IMR-90 (cell line): ENCODE measurements around the gene CTDSPL. TPM values are rescaled to one million over a fixed set of nuclear protein-coding genes. Genes with fewer than 3 reads are reported as not detected.
A peak's percentile ranks its signal among the peaks of the same experiment; 100 is the strongest.

Source experiments
- ATAC-seq: fragments of 200-7000 bp; cut with Tn5 transposase; 2 replicates; pipeline ENCODE4 v1.9.1; 2020; ENCODE audit warnings: low read depth, mild to moderate bottlenecking, moderate library complexity
- BruUV-seq: library from RNA; stranded (reverse); fragments of 400-500 nt; replicated peaks from 2 replicates; lab custom pipeline; 2021; lab: Mats Ljungman, UMichigan
- CTCF ChIA-PET: fragments of 300-600 bp; formaldehyde crosslinking; extraction: SDS; loops from one replicate; lab custom pipeline; 2021; ENCODE audit warnings: antibody characterized with exemption; lab: Yijun Ruan, JAX
- POLR2A ChIA-PET: fragments of 300-600 bp; sonication (Branson Sonifier 250); formaldehyde crosslinking; loops from one replicate; lab custom pipeline; 2022; ENCODE audit warnings: antibody characterized with exemption; ENCODE audit not compliant: unreplicated experiment; lab: Charles Lee
- DNase-seq: peaks from one replicate; pipeline ENCODE4 v3.0.0; 2013
- H2AFZ ChIP-seq: replicated peaks from 2 replicates; pipeline ENCODE3; 2013; ENCODE audit warnings: low read length, mild to moderate bottlenecking; ENCODE audit not compliant: poor library complexity
- H2AK5ac ChIP-seq: 2 replicates; pipeline ENCODE4 v1.6.1; 2013; ENCODE audit warnings: low read depth, low read length, inconsistent platforms
- H2AK9ac ChIP-seq: replicated peaks from 2 replicates; pipeline ENCODE3; 2013; ENCODE audit warnings: mild to moderate bottlenecking, low read depth, low read length, moderate library complexity; ENCODE audit not compliant: poor library complexity
- H2BK120ac ChIP-seq: 2 replicates; pipeline ENCODE4 v1.6.1; 2013; ENCODE audit warnings: low read depth, low read length, inconsistent platforms
- H2BK15ac ChIP-seq: 3 replicates; pipeline ENCODE4 v1.6.1; 2013; ENCODE audit warnings: low read depth, low read length, inconsistent platforms
- H2BK20ac ChIP-seq: 2 replicates; pipeline ENCODE4 v1.6.1; 2013; ENCODE audit warnings: low read depth, mild to moderate bottlenecking, inconsistent platforms, low read length, moderate library complexity
- H2BK5ac ChIP-seq: 2 replicates; pipeline ENCODE4 v1.6.1; 2013; ENCODE audit warnings: mild to moderate bottlenecking, low read depth, low read length, inconsistent platforms; ENCODE audit not compliant: poor library complexity, severe bottlenecking
- H3K14ac ChIP-seq: replicated peaks from 2 replicates; pipeline ENCODE4 v1.6.1; 2013; ENCODE audit warnings: low read depth, low read length, inconsistent platforms
- H3K18ac ChIP-seq: 2 replicates; pipeline ENCODE4 v1.6.1; 2013; ENCODE audit warnings: low read depth, low read length, control low read depth
- H3K23ac ChIP-seq: 2 replicates; pipeline ENCODE4 v1.6.1; 2013; ENCODE audit warnings: low read depth, low read length, inconsistent platforms
- H3K27ac ChIP-seq: 2 replicates; pipeline ENCODE4 v1.5.1; 2013; ENCODE audit warnings: mild to moderate bottlenecking, control low read depth, low read length; ENCODE audit not compliant: insufficient read depth
- H3K27me3 ChIP-seq: 2 replicates; pipeline ENCODE4 v1.6.1; 2013; ENCODE audit warnings: low read length; ENCODE audit not compliant: control insufficient read depth, insufficient read depth
- H3K36me3 ChIP-seq: 2 replicates; pipeline ENCODE4 v1.6.1; 2013; ENCODE audit warnings: low read length, mixed read lengths; ENCODE audit not compliant: control insufficient read depth, insufficient read depth
- H3K4ac ChIP-seq: 2 replicates; pipeline ENCODE4 v1.6.1; 2013; ENCODE audit warnings: low read depth, low read length, inconsistent platforms
- H3K4me1 ChIP-seq: 2 replicates; pipeline ENCODE4 v1.6.1; 2013; ENCODE audit warnings: low read length, mixed read lengths; ENCODE audit not compliant: control insufficient read depth, insufficient read depth
- H3K4me2 ChIP-seq: 2 replicates; pipeline ENCODE4 v1.6.1; 2013; ENCODE audit warnings: low read depth, mild to moderate bottlenecking, control low read depth, low read length, moderate library complexity
- H3K4me3 ChIP-seq: 2 replicates; pipeline ENCODE4 v1.5.1; 2013; ENCODE audit warnings: low read depth, mild to moderate bottlenecking, control low read depth, low read length, moderate library complexity; ENCODE audit not compliant: insufficient read depth
- H3K56ac ChIP-seq: 2 replicates; pipeline ENCODE4 v1.6.1; 2013; ENCODE audit warnings: low read length, inconsistent platforms; ENCODE audit not compliant: insufficient read depth; ENCODE audit errors: extremely low read depth
- H3K79me1 ChIP-seq, 2 experiments: 2 replicates each; pipeline ENCODE4 v1.6.1; 2013; ENCODE audit warnings: low read length in 2 of 2, inconsistent platforms in 1 of 2, low read depth in 1 of 2
- H3K9ac ChIP-seq: 2 replicates; pipeline ENCODE4 v1.6.1; 2013; ENCODE audit warnings: low read depth, low read length, control low read depth
- H3K9me1 ChIP-seq: 2 replicates; pipeline ENCODE4 v1.6.1; 2013; ENCODE audit warnings: low read length, inconsistent platforms; ENCODE audit not compliant: insufficient read depth
- H3K9me3 ChIP-seq: 2 replicates; pipeline ENCODE4 v1.6.1; 2013; ENCODE audit warnings: low read length; ENCODE audit not compliant: control insufficient read depth, insufficient read depth
- H4K20me1 ChIP-seq: 2 replicates; pipeline ENCODE4 v1.6.1; 2013; ENCODE audit warnings: low read length, inconsistent platforms; ENCODE audit not compliant: insufficient read depth
- H4K5ac ChIP-seq: 2 replicates; pipeline ENCODE4 v1.6.1; 2013; ENCODE audit warnings: mild to moderate bottlenecking, low read depth, low read length, control low read depth
- H4K8ac ChIP-seq, 2 experiments: 2 replicates each; pipeline ENCODE4 v1.6.1; 2013; ENCODE audit warnings: low read depth in 2 of 2, low read length in 2 of 2, control low read depth in 1 of 2, inconsistent platforms in 1 of 2
- H4K91ac ChIP-seq: 2 replicates; pipeline ENCODE4 v1.6.1; 2013; ENCODE audit warnings: low read depth, low read length, inconsistent platforms; ENCODE audit not compliant: insufficient read depth
- MXI1 ChIP-seq: IDR thresholded peaks from 2 replicates; pipeline ENCODE4 v1.6.1; 2012; ENCODE audit warnings: low read depth, mild to moderate bottlenecking, low read length, moderate library complexity, borderline replicate concordance
- RFX5 ChIP-seq: IDR thresholded peaks from 2 replicates; pipeline ENCODE4 v1.8.0; 2012; ENCODE audit warnings: low read depth, mild to moderate bottlenecking, low read length, moderate library complexity
- WGBS, 2 experiments: methylation state at CpG; one replicate each; pipeline versions ENCODE4 v1.1.5 to v1.1.7; 2013; ENCODE audit warnings: missing lambda C conversion rate in 2 of 2; ENCODE audit not compliant: insufficient read length in 1 of 2; ENCODE audit errors: extremely low coverage in 2 of 2; 5-methylcytosine and 5-hydroxymethylcytosine counted together
- dilution Hi-C: fragments of 300-500 bp; cut with HindIII; formaldehyde crosslinking; loops from one replicate; pipeline ENCODE4 v1.14.3; 2018; ENCODE audit warnings: low sequenced_read_pairs; ENCODE audit not compliant: unreplicated experiment
- in situ Hi-C: fragments of 300-500 bp; cut with MboI; formaldehyde crosslinking; loops from 3 replicates; pipeline ENCODE4 v1.14.3; 2019; ENCODE audit warnings: low sequenced_read_pairs, inconsistent platforms, mixed read lengths
- intact Hi-C: fragments of 100-400 bp; cut with micrococcal nuclease; formaldehyde crosslinking; loops from 2 replicates; pipeline ENCODE4 v1.10.0; 2022
- polyA plus RNA-seq, 3 experiments: library from polyadenylated mRNA; depleted of rRNA; stranded (reverse); fragments of >200 nt; gene quantifications; 2 replicates each; pipeline ENCODE4 v1.2.3, GENCODE V29; 2012; ENCODE audit warnings: low replicate concordance in 1 of 3
- total RNA-seq: library from RNA; depleted of rRNA; stranded (reverse); fragments of >200 nt; gene quantifications from 2 replicates; pipeline ENCODE4 v1.2.3, GENCODE V29; 2012

Gene CTDSPL
- total and polyA plus RNA-seq, 2 of the 4 experiments (the other 2 are of a cell fraction): 24.5 to 29.0 TPM

- Histone ChIP-seq H2BK120ac (peak overlapping the region; percentile 97), H3K4ac (peak overlapping the region; percentile 89), H3K27me3 (no peaks in the 10 kb centered on the region), H3K18ac (peak overlapping the region; percentile 77), H3K56ac (peak overlapping the region; percentile 54), H3K4me2 (peak overlapping the region; percentile 37), H3K23ac (peak overlapping the region; percentile 92; the same call in 1 of the 2 replicates), H3K4me3 (no peak overlapping the region), H3K9ac (peak overlapping the region; percentile 6; the same call in 1 of the 2 replicates), H2AK9ac (peak overlapping the region; percentile 84), H2BK5ac (peak overlapping the region; percentile 66), H3K4me1 (peaks cover 30% of the 10 kb centered on the region), H3K36me3 (no peaks in the 10 kb centered on the region), H4K20me1 (peaks cover 7% of the 10 kb centered on the region; the same call in 1 of the 2 replicates), H4K5ac (peak overlapping the region; percentile 18), H2BK20ac (peak overlapping the region; percentile 38), H2AFZ (peak overlapping the region; percentile 7), H3K9me3 (no peaks in the 10 kb centered on the region), H4K8ac (peak overlapping the region; percentile 80 to 90), H3K9me1 (peaks cover 21% of the 10 kb centered on the region), H3K79me1 (peaks cover 10 to 49% of the 10 kb centered on the region in 2 experiments), H2BK15ac (peak overlapping the region; percentile 96; the same call in 2 of the 3 replicates), H4K91ac (peak overlapping the region; percentile 92), H3K14ac (peak overlapping the region; percentile 89), H2AK5ac (peak overlapping the region; percentile 94), H3K27ac (peak overlapping the region; percentile 96)
- in situ Hi-C loops: no loop called here
- intact Hi-C loops: loop anchor here (1.0 kb wide), 1 partner anchor 10 kb away; no protein-coding TSS in a partner anchor
- BruUV-seq: no TSS peak
- no CpG with 5 or more reads among the region's 8 CpGs for WGBS, 2 experiments
- dilution Hi-C loops: no loop called here
- TF ChIP-seq MXI1: peak; percentile 50; the same call in 1 of the 2 replicates
- no peak for TF ChIP-seq RFX5
- ATAC-seq: peak; percentile 83
- POLR2A ChIA-PET: interaction anchor here (1.0 kb wide), 1 partner anchor 10 kb away, joined by 3 read pairs; no protein-coding TSS in a partner anchor
- CTCF ChIA-PET: interaction anchor here (0.6 to 1.8 kb wide), 4 partner anchors 9 to 91 kb away, joined by 3 to 5 read pairs (median 4); no protein-coding TSS in a partner anchor
- DNase-seq: peak; percentile 67
Observed at GRCh38 chr3:37945807-37946530, 84.3 kb downstream of the CTDSPL start.
